ENCODE data around the gene SDK1.

- TF ChIP-seq TAF1 (conservative IDR thresholded peaks at IDR 0.05) (no peak), CTCF (IDR thresholded peaks at IDR 0.05; ENCODE audit: low read depth, low read length, missing input control) (no peak), REST (IDR thresholded peaks at IDR 0.05) (no peak), YY1 (IDR thresholded peaks at IDR 0.05) (no peak), EGR1 (IDR thresholded peaks at IDR 0.05; ENCODE audit: low read depth in 2 of 2) (no peak), MAX (IDR thresholded peaks at IDR 0.05) (no peak), SP1 (IDR thresholded peaks at IDR 0.05) (no peak), GABPA (IDR thresholded peaks at IDR 0.05 in 1 of 2, conservative IDR thresholded peaks at IDR 0.05 in 1 of 2) (no peak), JUND (IDR thresholded peaks at IDR 0.05) (no peak)
Measured at GRCh38 chr7:4166807-4167206, 865.8 kb downstream of the SDK1 start.

Measured in liver (tissue), 3 donors.